HUES64 (cell line): ENCODE measurements around the gene TFCP2L1.

Source experiments
- H3K27ac ChIP-seq: 2 replicates; pipeline ENCODE4 v1.7.0; 2013; ENCODE audit warnings: low read depth, low read length, inconsistent platforms
- H3K27me3 ChIP-seq: 2 replicates; pipeline ENCODE4 v1.6.1; 2013; ENCODE audit warnings: mild to moderate bottlenecking, low read length; ENCODE audit not compliant: insufficient read depth
- H3K36me3 ChIP-seq: 2 replicates; pipeline ENCODE4 v1.6.1; 2013; ENCODE audit warnings: mild to moderate bottlenecking, low read length; ENCODE audit not compliant: insufficient read depth
- H3K4me1 ChIP-seq: 2 replicates; pipeline ENCODE4 v1.6.1; 2013; ENCODE audit warnings: mild to moderate bottlenecking, low read length, moderate library complexity; ENCODE audit not compliant: insufficient read depth
- H3K4me3 ChIP-seq: 2 replicates; pipeline ENCODE4 v1.5.1; 2013; ENCODE audit warnings: mild to moderate bottlenecking, low read length, moderate library complexity
- H3K9ac ChIP-seq: 2 replicates; pipeline ENCODE4 v1.6.1; 2013; ENCODE audit warnings: mild to moderate bottlenecking, low read depth, low read length
- H3K9me3 ChIP-seq: 2 replicates; pipeline ENCODE4 v1.6.1; 2013; ENCODE audit warnings: low read depth, low read length; ENCODE audit not compliant: insufficient read depth
- WGBS: fragments of 150-250, 120-280 bp; methylation state at CpG from one replicate; pipeline ENCODE4 v1.1.7; 2013; ENCODE audit warnings: missing lambda C conversion rate; 5-methylcytosine and 5-hydroxymethylcytosine counted together

The TFCP2L1 gene

DNA sequence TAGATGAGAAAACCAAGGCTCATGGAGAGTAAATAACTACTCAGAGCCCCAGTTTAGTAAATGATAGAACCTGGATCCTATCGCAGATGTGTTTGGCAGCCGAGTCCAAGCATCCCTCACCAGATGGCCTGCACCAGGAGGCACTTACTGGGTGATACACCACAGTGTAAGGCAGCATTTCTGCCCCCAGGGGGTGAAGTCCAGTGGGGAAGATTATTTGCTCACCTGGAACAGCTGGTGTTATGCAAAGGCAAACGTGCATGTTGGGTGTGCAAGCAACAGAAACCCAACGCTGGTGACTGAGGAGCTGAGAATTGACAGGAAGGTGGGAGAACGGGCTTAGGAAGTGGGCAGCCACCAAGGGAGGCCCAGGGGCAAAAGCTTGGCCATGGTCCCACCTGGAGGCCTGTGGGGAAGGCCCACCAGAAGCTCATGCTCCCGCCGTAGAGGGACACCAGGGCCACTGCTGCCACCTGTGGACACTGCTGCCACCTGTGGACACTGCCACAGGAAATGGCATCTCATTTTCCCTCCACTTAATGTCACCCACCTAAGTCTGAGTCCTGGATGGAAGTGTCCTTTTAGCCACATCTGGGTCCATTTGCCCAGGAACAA, 100.6 kb downstream of the TFCP2L1 start:
- Histone ChIP-seq H3K27ac (no peak overlapping the region), H3K9me3 (no peaks in the 10 kb centered on the region), H3K4me1 (no peaks in the 10 kb centered on the region), H3K4me3 (no peak overlapping the region), H3K36me3 (no peaks in the 10 kb centered on the region), H3K9ac (no peak overlapping the region), H3K27me3 (no peaks in the 10 kb centered on the region)
- 89% methylated on average over 7 of the region's 7 CpGs for WGBS

DNA sequence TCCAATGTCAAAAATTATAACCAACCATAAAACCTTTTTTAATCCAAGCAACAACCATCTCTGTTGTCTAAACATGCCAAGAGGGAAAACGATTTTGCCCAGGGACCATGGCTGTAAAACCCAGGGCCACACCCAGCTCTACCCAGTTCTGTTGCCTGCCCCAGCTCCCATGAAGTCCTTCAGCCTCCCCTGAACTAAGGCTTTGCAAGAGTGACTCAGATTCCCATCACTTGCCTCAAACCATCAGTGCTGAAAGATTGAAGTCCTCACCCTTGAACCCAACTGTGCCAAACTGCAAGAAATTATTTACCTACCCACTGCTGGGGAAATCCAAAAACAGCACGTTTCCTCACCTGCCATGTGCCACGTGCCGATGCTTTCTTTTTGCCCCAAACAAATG, 102.5 kb downstream of the TFCP2L1 start:
- H3K4me1 ChIP-seq, result no peaks in the 10 kb centered on the region
- WGBS, result 87% methylated on average over 4 of the region's 4 CpGs
- no peak overlapping the region for H3K4me3 ChIP-seq
- no peaks in the 10 kb centered on the region for H3K9me3 ChIP-seq
- no peaks in the 10 kb centered on the region for H3K36me3 ChIP-seq
- no peak overlapping the region for H3K27ac ChIP-seq
- no peaks in the 10 kb centered on the region for H3K27me3 ChIP-seq
- H3K9ac ChIP-seq, result no peak overlapping the region

DNA sequence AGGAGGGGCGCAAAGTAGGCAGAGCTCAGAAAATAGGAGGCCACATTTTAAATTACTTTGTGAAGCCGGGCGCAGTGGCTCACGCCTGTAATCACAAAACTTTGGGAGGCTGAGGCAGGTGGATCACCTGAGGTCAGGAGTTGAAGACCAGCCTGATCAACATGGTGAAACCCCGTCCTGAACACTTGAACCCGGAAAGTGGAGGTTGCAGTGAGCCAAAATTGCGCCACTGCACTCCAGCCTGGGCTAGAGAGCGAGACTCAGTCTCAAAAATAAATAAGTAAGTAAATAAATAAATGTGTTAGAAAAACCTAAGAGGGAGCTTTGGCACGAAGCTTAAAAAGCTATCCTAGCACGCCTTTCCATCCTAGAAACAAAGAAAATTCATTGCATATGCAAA, 105.5 kb downstream of the TFCP2L1 start:
- no peaks in the 10 kb centered on the region for H3K4me1 ChIP-seq
- no peak overlapping the region for H3K27ac ChIP-seq
- no peaks in the 10 kb centered on the region for H3K27me3 ChIP-seq
- WGBS, result 86% methylated on average over 10 of the region's 10 CpGs
- H3K36me3 ChIP-seq, result no peaks in the 10 kb centered on the region
- H3K9ac ChIP-seq, result no peak overlapping the region
- no peaks in the 10 kb centered on the region for H3K9me3 ChIP-seq
- H3K4me3 ChIP-seq, result no peak overlapping the region

DNA sequence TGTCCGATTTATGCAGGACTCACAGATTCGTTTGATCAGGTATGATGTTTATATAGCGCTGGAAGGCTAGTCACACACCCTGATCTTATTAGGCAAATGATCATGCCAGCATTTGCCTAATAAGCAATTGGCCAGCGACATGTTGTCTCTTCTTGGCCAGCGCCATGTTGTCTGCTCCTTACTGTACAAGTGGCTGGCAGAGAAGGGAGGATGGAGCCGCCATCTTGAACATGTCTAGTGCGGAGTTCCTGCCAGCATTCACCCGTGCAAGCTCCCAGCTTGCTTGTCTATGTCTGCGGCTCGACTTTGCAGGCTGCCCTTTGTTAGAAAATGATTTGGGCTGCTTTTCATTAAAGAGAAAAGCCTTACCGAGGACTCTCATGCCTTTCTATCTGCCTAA, 106.3 kb downstream of the TFCP2L1 start:
- Histone ChIP-seq H3K9me3 (no peaks in the 10 kb centered on the region), H3K27ac (no peak overlapping the region), H3K4me3 (no peak overlapping the region), H3K4me1 (no peaks in the 10 kb centered on the region), H3K36me3 (no peaks in the 10 kb centered on the region), H3K9ac (no peak overlapping the region), H3K27me3 (no peaks in the 10 kb centered on the region)
- 93% methylated on average over 11 of the region's 11 CpGs for WGBS

DNA sequence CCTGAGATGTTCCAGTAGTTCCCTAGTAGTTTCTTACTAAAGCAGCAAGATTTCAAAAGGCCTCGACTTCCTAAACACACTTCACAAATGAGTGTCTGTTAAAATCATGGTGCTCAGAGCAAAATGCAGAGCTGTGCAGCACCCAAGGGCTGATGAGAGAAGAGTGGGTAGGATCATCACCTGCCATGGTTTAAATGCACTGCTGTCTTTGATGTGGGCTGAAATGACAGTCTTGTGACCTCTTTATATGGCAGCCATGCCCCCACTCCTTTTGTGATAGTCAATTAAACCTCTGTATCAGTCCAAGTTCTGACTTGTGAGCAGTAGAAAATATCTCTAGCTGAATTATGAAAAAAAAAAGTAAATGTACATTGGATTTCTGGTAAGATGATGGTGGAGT, 107.1 kb downstream of the TFCP2L1 start:
- Histone ChIP-seq H3K36me3 (no peaks in the 10 kb centered on the region), H3K9me3 (no peaks in the 10 kb centered on the region), H3K27ac (no peak overlapping the region), H3K9ac (no peak overlapping the region), H3K4me3 (no peak overlapping the region), H3K4me1 (no peaks in the 10 kb centered on the region), H3K27me3 (no peaks in the 10 kb centered on the region)
- WGBS, result 87% methylated on average over 1 of the region's 1 CpG

DNA sequence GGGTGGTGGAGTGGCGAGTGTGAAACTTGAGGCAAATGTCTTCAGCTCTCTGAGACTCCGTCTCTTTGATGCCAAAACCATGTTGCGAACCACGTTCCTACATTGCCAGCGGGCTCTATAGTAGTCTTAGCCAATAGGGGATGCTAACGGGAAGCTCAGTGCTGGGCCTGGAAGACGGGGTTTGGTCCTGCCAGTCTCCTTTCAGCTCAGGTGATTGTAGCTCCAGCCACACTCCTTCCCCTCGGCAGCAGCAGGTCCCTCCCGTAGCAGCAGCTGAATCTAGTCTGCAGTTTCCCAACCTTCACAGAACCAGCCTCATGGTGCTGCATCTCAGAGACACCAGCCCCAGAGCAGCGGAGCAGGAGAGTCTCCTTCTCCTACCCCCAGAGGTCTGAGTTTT, 109.7 kb downstream of the TFCP2L1 start:
- no peaks in the 10 kb centered on the region for H3K27me3 ChIP-seq
- H3K4me1 ChIP-seq, result no peaks in the 10 kb centered on the region
- WGBS, result 77% methylated on average over 10 of the region's 10 CpGs
- no peaks in the 10 kb centered on the region for H3K36me3 ChIP-seq
- no peak overlapping the region for H3K27ac ChIP-seq
- no peaks in the 10 kb centered on the region for H3K9me3 ChIP-seq
- H3K4me3 ChIP-seq, result no peak overlapping the region
- H3K9ac ChIP-seq, result no peak overlapping the region

DNA sequence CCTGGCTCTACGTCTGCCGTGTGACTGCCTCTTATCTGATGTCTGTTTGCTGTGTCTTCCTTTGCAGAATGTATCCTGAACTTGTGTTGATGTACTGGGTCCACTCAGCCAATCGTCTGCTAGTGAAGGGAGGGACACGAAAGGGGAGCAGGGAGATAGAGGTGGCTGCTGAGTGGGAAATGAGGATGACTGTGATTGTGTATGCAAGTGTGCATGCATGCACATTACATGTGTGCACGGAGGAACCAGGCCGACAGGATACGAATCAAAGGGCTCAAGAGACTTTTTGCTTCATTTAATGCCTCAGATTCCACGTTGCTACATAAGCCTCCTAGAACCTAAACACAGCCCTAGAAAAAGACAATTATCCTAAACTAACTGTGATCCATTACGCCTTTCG, 111.2 kb downstream of the TFCP2L1 start:
- Histone ChIP-seq H3K27ac (no peak overlapping the region), H3K9ac (no peak overlapping the region), H3K27me3 (no peaks in the 10 kb centered on the region), H3K36me3 (no peaks in the 10 kb centered on the region), H3K4me1 (no peaks in the 10 kb centered on the region), H3K4me3 (no peak overlapping the region), H3K9me3 (no peaks in the 10 kb centered on the region)
- WGBS, result 91% methylated on average over 10 of the region's 10 CpGs

DNA sequence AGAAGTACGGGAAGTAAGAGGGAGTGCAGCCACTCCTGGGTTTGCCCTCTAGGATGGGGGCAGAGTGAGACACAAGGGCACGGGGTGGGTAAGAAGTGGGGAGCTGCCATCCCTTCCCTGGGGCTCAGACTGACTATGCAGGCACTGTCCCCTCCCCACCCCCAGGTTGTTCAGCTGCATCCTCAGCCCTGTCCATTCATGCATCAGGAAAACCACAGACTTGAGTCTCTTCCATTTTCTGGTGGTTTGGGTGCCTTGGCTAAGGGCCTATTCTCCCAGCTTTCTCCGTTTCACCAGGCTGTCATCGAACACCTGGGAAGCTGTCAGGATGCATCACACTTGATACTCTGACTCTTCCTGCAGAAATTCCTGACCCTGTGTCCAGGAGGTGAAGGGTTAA, 111.9 kb downstream of the TFCP2L1 start:
- Histone ChIP-seq H3K36me3 (no peaks in the 10 kb centered on the region), H3K27me3 (no peaks in the 10 kb centered on the region), H3K9me3 (no peaks in the 10 kb centered on the region), H3K9ac (no peak overlapping the region), H3K4me3 (no peak overlapping the region), H3K4me1 (no peaks in the 10 kb centered on the region), H3K27ac (no peak overlapping the region)
- WGBS, result 94% methylated on average over 4 of the region's 4 CpGs

DNA sequence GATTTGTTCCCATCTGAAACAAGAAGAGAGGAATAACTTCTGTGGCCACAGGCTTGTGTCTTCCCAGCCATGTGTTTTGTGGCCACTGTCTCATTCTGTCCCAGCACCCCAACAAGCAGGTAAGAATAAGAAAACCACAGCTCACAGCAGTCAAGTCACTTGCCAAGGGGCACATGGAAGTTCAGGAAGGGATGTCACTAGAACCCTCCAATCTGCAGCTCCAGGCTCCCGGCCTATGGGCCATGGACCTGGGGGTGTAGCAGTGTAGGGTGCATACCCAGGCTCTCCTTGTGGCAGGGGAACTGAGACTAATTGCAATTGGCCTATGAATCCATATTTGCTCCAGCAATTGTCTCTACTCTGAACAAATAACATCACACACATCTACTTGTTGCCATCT, 112.5 kb downstream of the TFCP2L1 start:
- 96% methylated on average over 1 of the region's 1 CpG for WGBS
- Histone ChIP-seq H3K36me3 (no peaks in the 10 kb centered on the region), H3K4me3 (no peak overlapping the region), H3K9me3 (no peaks in the 10 kb centered on the region), H3K4me1 (no peaks in the 10 kb centered on the region), H3K27me3 (no peaks in the 10 kb centered on the region), H3K27ac (no peak overlapping the region), H3K9ac (no peak overlapping the region)

DNA sequence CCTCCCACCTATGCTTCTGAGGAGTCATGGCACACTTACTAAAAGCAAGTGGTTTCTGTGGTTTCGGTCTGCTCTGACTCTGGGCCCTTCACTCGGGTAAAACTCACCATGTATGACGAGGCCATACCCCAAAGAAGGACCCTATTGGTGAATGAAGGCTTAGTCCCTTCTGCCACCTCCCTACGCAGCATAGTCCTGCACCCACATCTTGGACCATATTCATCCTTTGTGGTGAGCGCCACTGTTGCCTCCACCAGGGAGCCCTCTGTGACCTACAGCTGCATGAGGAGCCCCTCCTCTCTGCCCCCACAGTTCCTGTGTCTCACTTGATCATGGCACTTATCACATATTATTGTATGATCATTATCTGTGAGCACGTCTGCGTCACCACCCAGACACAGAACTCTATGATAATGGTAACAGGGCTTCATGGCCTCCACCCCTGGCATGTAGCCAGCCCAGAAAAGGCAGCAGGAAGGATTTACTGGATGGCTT, 113.3 kb downstream of the TFCP2L1 start:
- H3K9me3 ChIP-seq, result no peaks in the 10 kb centered on the region
- no peaks in the 10 kb centered on the region for H3K36me3 ChIP-seq
- H3K4me1 ChIP-seq, result no peaks in the 10 kb centered on the region
- H3K27ac ChIP-seq, result no peak overlapping the region
- H3K27me3 ChIP-seq, result no peaks in the 10 kb centered on the region
- no peak overlapping the region for H3K9ac ChIP-seq
- no peak overlapping the region for H3K4me3 ChIP-seq
- WGBS, result 77% methylated on average over 7 of the region's 7 CpGs

DNA sequence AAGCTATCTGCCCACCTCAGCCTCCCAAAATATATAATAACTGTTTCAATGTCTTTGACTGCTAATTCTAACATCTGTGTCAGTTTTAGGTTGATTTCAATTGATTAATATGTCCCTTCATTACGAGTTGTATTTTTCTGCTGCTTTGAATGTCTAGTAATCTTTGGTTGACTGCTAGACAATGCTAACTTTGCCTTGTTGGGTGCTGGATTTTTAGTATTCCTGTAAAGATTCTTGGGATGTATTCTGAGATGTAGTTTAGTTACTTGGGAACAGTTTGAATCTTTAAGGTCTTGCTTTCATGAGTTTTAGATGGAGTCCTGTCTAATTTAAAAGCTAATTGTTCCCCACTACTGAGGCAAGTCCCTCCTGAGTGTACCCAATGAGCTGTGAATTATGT, 114.4 kb downstream of the TFCP2L1 start:
- H3K36me3 ChIP-seq, result no peaks in the 10 kb centered on the region
- H3K9ac ChIP-seq, result no peak overlapping the region
- no peaks in the 10 kb centered on the region for H3K4me1 ChIP-seq
- no peaks in the 10 kb centered on the region for H3K27me3 ChIP-seq
- no peaks in the 10 kb centered on the region for H3K9me3 ChIP-seq
- no peak overlapping the region for H3K27ac ChIP-seq
- 92% methylated on average over 1 of the region's 1 CpG for WGBS
- H3K4me3 ChIP-seq, result no peak overlapping the region

DNA sequence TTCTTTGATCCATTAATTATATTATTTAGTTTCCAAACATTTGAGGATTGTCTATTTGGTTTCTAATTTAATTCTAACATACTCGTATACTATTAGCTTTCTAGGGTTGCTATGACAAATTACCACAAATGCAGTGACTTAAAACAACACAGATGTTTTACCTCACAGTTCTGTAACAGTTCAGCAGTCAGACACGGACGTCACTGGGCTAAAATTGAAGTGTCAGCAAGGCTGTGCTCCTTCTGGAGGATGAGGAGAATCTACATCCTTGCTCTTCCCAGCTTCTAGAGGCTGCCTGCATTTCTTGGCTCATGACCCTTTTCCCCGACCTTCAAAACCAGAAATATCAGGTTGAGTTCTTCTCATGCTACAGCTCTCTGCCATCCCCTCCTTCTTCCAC, 117.6 kb downstream of the TFCP2L1 start:
- H3K27me3 ChIP-seq, result no peaks in the 10 kb centered on the region
- WGBS, result 93% methylated on average over 4 of the region's 4 CpGs

More for the DNA sequence above, 117.6 kb downstream of the TFCP2L1 start:
- H3K4me3 ChIP-seq, result no peak overlapping the region
- H3K9me3 ChIP-seq, result no peaks in the 10 kb centered on the region
- H3K27ac ChIP-seq, result no peak overlapping the region
- H3K36me3 ChIP-seq, result no peaks in the 10 kb centered on the region
- H3K4me1 ChIP-seq, result no peaks in the 10 kb centered on the region
- no peak overlapping the region for H3K9ac ChIP-seq
